ENCODE results near the gene CSDE1. TPM values are rescaled to one million over a fixed set of nuclear protein-coding genes. Genes with fewer than 3 reads are reported as not detected.

CSDE1 gene
- total RNA-seq, 2 donors from 2014 or later: 396 to 464 TPM

DNA sequence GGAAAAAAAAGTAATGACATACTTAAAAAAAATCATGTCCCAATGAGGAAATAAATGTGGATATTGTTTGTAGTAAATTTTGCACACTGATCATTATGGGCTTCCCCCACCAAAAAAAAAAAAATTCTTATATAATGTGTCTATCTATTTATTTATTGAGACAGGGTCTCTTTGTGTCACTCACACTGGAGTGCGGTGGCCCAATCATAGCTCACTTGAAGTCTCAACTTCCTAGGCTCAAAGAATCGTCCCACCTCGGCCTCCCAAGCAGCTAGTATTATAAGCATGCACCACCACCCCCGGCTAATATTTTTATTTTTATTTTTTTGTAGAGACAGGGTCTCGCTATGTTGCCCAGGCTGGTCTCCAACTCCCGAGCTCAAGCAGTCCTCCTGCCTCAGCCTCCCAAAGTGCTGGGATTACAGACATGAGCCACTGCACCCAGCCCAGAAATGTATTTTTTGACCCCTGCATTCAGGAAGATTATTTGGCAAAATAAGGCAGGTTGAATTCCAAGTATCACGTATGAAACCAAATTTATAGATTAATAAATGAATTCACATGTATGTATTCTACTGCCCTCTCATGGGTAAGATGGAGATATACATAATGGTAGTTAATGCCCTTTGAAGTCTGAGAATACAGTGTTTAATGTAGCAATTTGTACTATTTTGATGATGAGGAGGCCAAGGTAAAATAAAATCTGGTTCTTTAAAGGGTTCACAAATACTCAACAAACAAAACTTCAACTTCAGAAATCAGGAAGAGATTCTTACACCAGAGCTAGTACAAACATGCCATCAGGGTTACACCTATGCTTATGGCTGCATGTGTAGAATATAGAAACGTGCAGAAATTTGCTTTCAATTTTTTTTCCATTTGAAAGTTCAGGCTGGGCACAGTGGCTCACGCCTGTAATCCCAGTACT, 86.5 kb downstream of the CSDE1 start:
- intact Hi-C loops (cut with DNase I, micrococcal nuclease): no loop called here
- ATAC-seq (no peak), DNase-seq (peak in 1 of 2 donors; percentile 6)

DNA sequence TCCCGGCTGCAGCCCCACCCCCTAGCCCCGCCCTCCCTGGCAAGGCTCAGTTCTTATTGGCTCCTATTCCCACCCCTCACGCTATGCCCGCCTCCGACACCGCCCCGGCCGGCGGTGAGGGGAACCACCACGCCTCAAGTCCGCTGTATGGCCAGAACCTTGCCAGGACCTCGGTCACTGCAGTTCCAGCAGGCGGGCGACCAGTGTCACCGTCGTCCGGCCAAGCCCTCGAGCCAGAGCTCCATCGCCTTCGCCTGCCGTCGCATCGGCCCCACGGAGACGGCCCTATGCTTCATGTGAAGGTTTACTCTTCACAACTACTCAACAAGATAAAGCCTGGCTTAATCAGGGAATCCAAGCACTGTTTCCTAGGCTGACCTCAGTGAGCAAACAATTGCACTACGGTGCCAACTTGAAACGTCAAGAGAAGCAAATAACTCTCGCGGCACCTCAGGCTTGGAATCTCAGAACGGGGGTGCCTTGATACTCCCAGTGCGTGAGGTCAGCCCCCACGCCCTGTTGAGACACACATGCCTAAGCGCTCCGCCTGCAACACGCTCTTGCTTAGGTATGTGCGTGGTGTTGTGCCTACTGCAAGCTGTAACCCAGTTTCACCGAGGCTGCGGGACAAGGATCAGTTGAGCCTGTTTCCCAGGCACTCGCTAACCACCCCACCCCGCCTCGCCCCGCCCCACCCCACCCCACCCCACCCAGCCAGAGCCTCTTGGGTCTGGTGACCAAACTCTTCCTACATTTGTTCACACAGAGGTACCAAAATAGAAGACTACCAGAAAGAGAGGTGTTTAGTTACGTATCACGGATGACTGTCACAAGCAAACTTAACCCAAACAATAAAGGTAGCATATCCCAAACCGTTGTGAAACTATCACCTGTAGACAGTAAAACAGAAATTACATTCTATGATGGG, 87.4 kb downstream of the CSDE1 start:
- intact Hi-C loops (cut with DNase I, micrococcal nuclease): no loop called here
- DNase-seq (peak; percentile 94 to 96), ATAC-seq (peak; percentile 98)

DNA sequence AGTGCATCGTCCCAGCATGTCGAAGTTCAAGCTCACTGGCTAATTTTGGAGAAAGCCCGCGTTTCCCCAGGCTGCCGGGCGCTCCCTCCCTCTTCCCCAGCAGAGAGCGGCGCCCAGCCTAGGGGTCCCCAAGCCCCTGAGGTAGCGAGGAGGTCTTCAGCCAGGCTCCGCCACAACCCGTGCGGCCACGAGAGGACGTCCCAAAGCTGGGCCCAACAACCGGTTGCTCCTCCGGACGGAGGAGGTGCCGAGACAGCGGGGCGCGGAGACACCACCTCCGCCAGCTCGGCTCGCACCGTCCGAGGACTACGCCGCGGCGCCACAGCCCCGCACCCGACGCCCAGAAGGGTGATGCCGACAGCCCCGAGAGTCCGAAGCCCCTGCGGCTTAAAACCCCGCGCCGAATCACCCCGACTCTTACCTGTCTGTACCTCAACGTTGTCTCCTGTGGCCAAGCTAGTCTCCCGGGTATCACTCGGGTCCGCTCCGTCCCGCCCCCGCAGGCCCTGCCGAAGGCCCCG, 88.2 kb downstream of the CSDE1 start, which contains the start of gene DENND2C:
DENND2C (minus strand) TSS at position 488 of the 521 bp plus-strand sequence. CDS start 44,065 bp downstream, outside the sequence.
- intact Hi-C loops (cut with DNase I, micrococcal nuclease): no loop called here
- DNase-seq (no peak), ATAC-seq (peak; percentile 64)

DNA sequence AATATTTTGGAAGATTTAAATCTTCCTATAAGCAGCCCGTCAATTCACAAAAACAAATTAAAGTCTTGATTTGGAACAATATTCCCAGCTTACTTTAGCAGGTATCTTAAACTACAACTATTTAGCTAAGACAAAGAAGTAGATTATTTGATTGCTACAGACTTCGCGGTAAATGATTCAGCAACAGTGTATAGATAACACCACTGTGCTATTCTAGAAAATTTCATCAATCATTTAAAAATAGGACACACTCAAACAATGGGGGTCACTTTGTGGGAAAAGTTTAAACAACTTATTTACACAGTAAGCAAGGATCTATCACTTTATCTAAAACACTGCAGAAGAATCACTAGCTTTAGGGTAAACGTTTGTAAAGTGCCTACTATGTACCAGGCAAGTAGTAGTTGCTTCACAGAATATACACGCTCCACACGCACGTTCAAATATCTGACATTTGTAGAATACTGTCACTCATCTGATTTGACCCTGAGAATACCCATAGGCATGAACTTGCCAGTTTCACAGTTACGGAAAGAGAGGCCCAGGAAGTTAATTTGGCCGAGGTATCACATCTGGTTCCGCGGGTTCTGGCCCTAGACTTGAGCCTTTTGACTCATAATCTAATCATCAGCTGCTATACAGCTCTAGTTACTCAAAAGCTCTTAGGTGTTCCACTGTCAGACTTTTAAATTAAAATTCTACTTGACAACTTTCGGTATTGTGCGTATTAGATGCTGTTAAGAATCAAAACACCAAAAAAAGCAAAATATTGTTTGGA, 88.8 kb downstream of the CSDE1 start:
- intact Hi-C loops (cut with DNase I, micrococcal nuclease): no loop called here
- ATAC-seq: no peak
- DNase-seq: peak in 1 of 2 donors; percentile 6

DNA sequence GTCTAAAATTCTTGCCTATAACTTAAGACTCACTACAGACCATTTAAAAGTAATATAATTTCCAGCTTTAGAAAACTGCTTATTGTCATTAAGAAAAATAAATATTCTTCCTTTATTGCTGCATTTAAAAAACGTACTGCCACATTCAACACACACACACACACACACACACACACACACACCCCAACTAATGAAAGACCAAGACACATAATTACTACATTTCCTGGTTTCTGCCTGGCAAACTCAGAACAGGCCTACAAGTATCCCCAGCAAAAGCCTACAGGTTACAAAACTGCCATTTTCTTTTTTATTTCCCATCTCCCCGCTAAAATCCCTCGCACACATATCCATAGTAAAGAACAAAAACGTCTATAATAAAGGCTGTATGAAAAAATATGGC, 89.4 kb downstream of the CSDE1 start:
- no peak for DNase-seq

DNA sequence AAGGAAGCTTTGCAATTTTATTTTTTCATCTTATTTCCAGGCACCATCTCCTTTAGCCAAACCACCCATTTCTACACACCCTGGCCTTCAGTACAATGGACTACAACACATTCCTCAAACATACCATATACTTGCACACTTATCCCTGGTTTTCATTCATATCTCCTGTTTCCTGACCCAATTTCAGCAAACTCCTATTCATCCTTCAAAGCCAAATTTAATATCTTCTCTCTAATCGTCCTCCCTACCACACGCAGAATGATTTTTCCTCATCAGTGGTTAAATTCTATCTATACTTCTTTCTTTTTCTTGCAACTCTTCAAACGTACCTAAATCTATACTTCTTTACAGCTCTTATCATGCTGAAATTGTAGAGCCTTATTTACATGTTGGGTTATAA, 90.8 kb downstream of the CSDE1 start:
- DNase-seq (no peak), ATAC-seq (no peak)
- intact Hi-C loops (cut with DNase I, micrococcal nuclease): no loop called here

More for the DNA sequence above, 89.4 kb downstream of the CSDE1 start:
- no peak for ATAC-seq
- intact Hi-C loops (cut with DNase I, micrococcal nuclease): no loop called here

Other genes starting within 250 kb of the CSDE1 start
- 10 to 100 TPM; 28.6 to 31.0 TPM for gene TRIM33, start 246.8 kb downstream of the CSDE1 start, total RNA-seq
- gene BCAS2, start 176.4 kb downstream of the CSDE1 start, total RNA-seq: 10 to 100 TPM; 27.2 to 31.2 TPM
- gene DENND2C, start 87.9 kb downstream of the CSDE1 start, total RNA-seq: 1 to 10 TPM in 1 of 2 donors, under 1 TPM in 1; 0.64 to 1.3 TPM
- 1 to 10 TPM in 1 of 2 donors, under 1 TPM in 1; 0.82 to 2.2 TPM for gene AMPD1, start 62.4 kb downstream of the CSDE1 start, total RNA-seq
- gene NRAS, start 41.2 kb downstream of the CSDE1 start, total RNA-seq: 10 to 100 TPM; 48.4 to 63.6 TPM
- 10 to 100 TPM; 34.7 to 44.9 TPM for gene SIKE1, start 22.7 kb upstream of the CSDE1 start, total RNA-seq
- gene SYCP1, start 96.9 kb upstream of the CSDE1 start, total RNA-seq: not detected